Sigmoid colon (tissue), 7 donors: Measurements from ENCODE around the gene NDUFAF3. TPM values are rescaled to one million over a fixed set of nuclear protein-coding genes. Genes with fewer than 3 reads are reported as not detected.

Experiments
- DNase-seq: peaks from one replicate; pipeline ENCODE4 v3.0.0-alpha.2; 2019
- H3K27ac ChIP-seq, 4 donors: fragments of 200-600 bp; sonication (generic); one replicate each; pipeline ENCODE4 v1.5.1; 2016 to 2019; ENCODE audit warnings: mild to moderate bottlenecking in 1 of 4
- H3K27me3 ChIP-seq, 3 donors: fragments of 200-600 bp; sonication (generic); one replicate each; pipeline ENCODE4 v1.5.1; 2019; ENCODE audit warnings: mild to moderate bottlenecking in 1 of 3
- H3K36me3 ChIP-seq, 4 donors: fragments of 200-600 bp; sonication (generic); one replicate each; pipeline ENCODE4 v1.5.1; 2016 to 2019
- H3K4me1 ChIP-seq, 4 donors: fragments of 200-600 bp; sonication (generic); one replicate each; pipeline ENCODE4 v1.5.1; 2017 to 2019
- H3K4me3 ChIP-seq, 4 donors: fragments of 200-600 bp; sonication (generic); one replicate each; pipeline ENCODE4 v1.5.1; 2017 to 2019; ENCODE audit warnings: mild to moderate bottlenecking in 2 of 4, moderate library complexity in 1 of 4
- H3K9me3 ChIP-seq, 4 donors: fragments of 200-600 bp in 3 of 4; sonication (generic) in 3 of 4; one replicate each; pipeline versions ENCODE4 v1.5.1 to v1.6.1; 2013 to 2019
- EP300 ChIP-seq, 4 donors: sonication (generic); formaldehyde crosslinking; IDR thresholded peaks; one replicate each; pipeline ENCODE4 v1.6.1; 2017; ENCODE audit warnings: antibody characterized with exemption in 4 of 4
- POLR2A ChIP-seq, 2 donors: fragments of 450-650 bp; IDR thresholded peaks; one replicate each; pipeline ENCODE4 v1.6.1; 2016; ENCODE audit warnings: antibody characterized with exemption in 2 of 2, mild to moderate bottlenecking in 2 of 2, moderate library complexity in 2 of 2
- POLR2AphosphoS5 ChIP-seq, 4 donors: sonication (generic); formaldehyde crosslinking; IDR thresholded peaks; one replicate each; pipeline ENCODE4 v1.6.1; 2017; ENCODE audit warnings: antibody characterized with exemption in 4 of 4
- WGBS, 2 donors: extraction: QIAGEN DNeasy Blood & Tissue Kit; methylation state at CpG; one replicate each; pipeline ENCODE4 v1.1.7; 2013; 5-methylcytosine and 5-hydroxymethylcytosine counted together
- intact Hi-C: fragments of 100-400 bp; cut with DNase I; formaldehyde crosslinking; loops from one replicate; pipeline ENCODE4 v1.15.1; 2023
- polyA plus RNA-seq, 3 donors: library from polyadenylated mRNA; stranded (reverse); fragments of 200-250 nt; gene quantifications; one replicate each; pipeline ENCODE4 v1.2.3, GENCODE V29; 2013
- small RNA-seq, 3 donors: library from RNA; depleted of rRNA; stranded (forward); fragments of <200 nt; gene quantifications; one replicate each; pipeline ENCODE3, GENCODE V24; 2016
- total RNA-seq, 4 donors: library from RNA; depleted of rRNA; stranded (reverse); fragments of >200 nt; gene quantifications; one replicate each; pipeline ENCODE4 v1.1.0, GENCODE V29; 2016
- TF ChIP-seq, protein P1 (sequence below), 4 experiments: fragments of 450-650 bp in 3 of 4; fragments of 200-600 bp in 1 of 4; IDR thresholded peaks; one replicate each; pipeline ENCODE4 v1.5.1; 2016 to 2019; ENCODE audit warnings: antibody characterized with exemption in 4 of 4, mild to moderate bottlenecking in 3 of 4, moderate library complexity in 2 of 4
- donor health status: healthy with polysubstance abuse.
- donor health status: Bipolar disorder and iron deficiency.
- donor health status: healthy.

Gene NDUFAF3
- total and polyA plus RNA-seq, 7 donors: 62.8 to 116 (median 83.1) TPM

DNA sequence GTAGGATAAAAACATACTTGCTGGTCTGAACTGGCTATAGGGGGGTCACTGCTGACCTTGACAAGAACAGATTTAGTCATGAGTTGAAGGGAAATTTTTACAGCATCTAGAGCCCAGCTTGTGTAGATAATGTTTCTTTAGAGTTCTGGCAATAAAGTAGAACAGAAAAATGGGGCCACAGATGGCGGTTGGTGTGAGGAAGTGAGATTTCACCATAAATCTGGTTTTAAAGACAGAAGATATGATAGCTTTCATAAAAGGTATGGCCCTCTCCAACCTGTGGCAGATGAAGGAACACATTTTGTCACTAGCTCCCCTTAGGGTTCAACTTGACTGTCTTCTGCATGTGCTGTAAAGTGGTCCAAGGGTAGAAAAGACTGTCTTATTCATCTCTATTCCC lies 31.6 kb downstream of the NDUFAF3 start:
- H3K9me3 ChIP-seq: no peaks in the 10 kb centered on the region
- H3K27ac ChIP-seq: no peak overlapping the region
- peaks cover 0 to 9% (median 0%) of the 10 kb centered on the region in 4 donors for H3K4me1 ChIP-seq
- no peak for DNase-seq
- TF ChIP-seq EP300 (IDR thresholded peaks at IDR 0.05): no peak
- TF ChIP-seq POLR2AphosphoS5 (IDR thresholded peaks at IDR 0.05): no peak
- TF ChIP-seq POLR2A (IDR thresholded peaks at IDR 0.05): no peak
- TF ChIP-seq, protein P1, sequence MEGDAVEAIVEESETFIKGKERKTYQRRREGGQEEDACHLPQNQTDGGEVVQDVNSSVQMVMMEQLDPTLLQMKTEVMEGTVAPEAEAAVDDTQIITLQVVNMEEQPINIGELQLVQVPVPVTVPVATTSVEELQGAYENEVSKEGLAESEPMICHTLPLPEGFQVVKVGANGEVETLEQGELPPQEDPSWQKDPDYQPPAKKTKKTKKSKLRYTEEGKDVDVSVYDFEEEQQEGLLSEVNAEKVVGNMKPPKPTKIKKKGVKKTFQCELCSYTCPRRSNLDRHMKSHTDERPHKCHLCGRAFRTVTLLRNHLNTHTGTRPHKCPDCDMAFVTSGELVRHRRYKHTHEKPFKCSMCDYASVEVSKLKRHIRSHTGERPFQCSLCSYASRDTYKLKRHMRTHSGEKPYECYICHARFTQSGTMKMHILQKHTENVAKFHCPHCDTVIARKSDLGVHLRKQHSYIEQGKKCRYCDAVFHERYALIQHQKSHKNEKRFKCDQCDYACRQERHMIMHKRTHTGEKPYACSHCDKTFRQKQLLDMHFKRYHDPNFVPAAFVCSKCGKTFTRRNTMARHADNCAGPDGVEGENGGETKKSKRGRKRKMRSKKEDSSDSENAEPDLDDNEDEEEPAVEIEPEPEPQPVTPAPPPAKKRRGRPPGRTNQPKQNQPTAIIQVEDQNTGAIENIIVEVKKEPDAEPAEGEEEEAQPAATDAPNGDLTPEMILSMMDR (IDR thresholded peaks at IDR 0.05): no peak
- 84 to 87% methylated on average over 1 of the region's 1 CpG for WGBS, 2 donors
- peaks cover 28 to 82% (median 37%) of the 10 kb centered on the region in 4 donors for H3K36me3 ChIP-seq
- H3K4me3 ChIP-seq: no peak overlapping the region
- no peaks in the 10 kb centered on the region for H3K27me3 ChIP-seq
- intact Hi-C loops: no loop called here

DNA sequence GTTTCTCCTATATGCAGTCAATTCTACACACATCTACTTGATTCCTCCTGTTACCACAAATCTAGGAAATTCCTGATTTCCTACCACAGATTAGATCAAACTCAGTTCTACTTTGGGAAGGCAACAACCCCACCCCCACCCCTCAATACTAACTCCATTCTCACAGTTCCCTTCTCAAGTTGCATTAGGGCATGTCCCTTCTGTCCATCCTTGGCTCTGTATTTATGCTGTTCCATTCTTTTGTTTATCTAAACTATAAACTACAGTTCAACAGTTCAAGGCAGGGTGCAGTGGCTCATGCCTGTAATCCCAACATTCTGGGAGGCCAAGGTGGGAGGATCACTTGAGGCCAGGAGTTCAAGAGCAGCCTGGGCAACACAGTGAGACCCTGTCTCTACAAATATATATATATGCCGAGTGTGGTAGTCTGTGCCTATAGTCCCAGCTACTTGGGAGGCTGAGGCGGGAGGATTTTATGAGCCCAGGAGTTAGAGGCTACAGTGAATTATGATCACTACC lies 32.5 kb downstream of the NDUFAF3 start:
- Histone ChIP-seq H3K4me1 (peaks cover 0 to 9% (median 0%) of the 10 kb centered on the region in 4 donors), H3K27ac (no peak overlapping the region), H3K4me3 (no peak overlapping the region), H3K36me3 (peaks cover 28 to 82% (median 37%) of the 10 kb centered on the region in 4 donors), H3K9me3 (no peaks in the 10 kb centered on the region), H3K27me3 (no peaks in the 10 kb centered on the region)
- DNase-seq: no peak
- 95 to 98% methylated on average over 2 of the region's 2 CpGs for WGBS, 2 donors
- no peak for TF ChIP-seq POLR2AphosphoS5 (IDR thresholded peaks at IDR 0.05)
- TF ChIP-seq, protein P1 (IDR thresholded peaks at IDR 0.05): no peak
- TF ChIP-seq EP300 (IDR thresholded peaks at IDR 0.05): no peak
- no peak for TF ChIP-seq POLR2A (IDR thresholded peaks at IDR 0.05)
- intact Hi-C loops: no loop called here

DNA sequence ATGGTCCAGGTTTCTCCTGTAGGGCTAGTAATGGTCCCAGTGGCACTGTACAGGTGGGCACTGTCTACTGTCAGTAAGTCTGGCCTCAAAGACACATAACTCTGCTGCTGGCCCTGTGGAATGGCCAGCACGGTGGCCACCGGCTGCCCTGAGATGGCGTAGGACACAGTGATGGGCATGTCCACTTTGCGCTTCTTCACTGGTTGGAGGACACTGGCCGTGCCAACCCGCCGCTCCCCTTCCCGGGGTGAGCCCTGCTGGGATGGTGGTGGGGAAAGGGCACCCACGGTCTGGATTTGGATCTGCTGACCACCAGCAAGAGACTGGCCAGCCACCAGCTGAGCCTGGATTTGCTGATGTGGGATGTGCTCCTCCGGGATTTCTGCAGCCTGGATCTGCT lies 35.3 kb downstream of the NDUFAF3 start:
- 97% methylated on average over 10 of the region's 10 CpGs for WGBS, 2 donors
- DNase-seq: no peak
- TF ChIP-seq POLR2AphosphoS5 (IDR thresholded peaks at IDR 0.05): no peak
- no peak for TF ChIP-seq EP300 (IDR thresholded peaks at IDR 0.05)
- TF ChIP-seq, protein P1 (IDR thresholded peaks at IDR 0.05): no peak
- no peak for TF ChIP-seq POLR2A (IDR thresholded peaks at IDR 0.05)
- intact Hi-C loops: no loop called here
- H3K4me3 ChIP-seq: no peak overlapping the region
- H3K4me1 ChIP-seq: peaks cover 0 to 9% (median 0%) of the 10 kb centered on the region in 4 donors
- H3K36me3 ChIP-seq: peaks cover 28 to 82% (median 37%) of the 10 kb centered on the region in 4 donors
- H3K27ac ChIP-seq: no peak overlapping the region
- no peaks in the 10 kb centered on the region for H3K9me3 ChIP-seq
- no peaks in the 10 kb centered on the region for H3K27me3 ChIP-seq

DNA sequence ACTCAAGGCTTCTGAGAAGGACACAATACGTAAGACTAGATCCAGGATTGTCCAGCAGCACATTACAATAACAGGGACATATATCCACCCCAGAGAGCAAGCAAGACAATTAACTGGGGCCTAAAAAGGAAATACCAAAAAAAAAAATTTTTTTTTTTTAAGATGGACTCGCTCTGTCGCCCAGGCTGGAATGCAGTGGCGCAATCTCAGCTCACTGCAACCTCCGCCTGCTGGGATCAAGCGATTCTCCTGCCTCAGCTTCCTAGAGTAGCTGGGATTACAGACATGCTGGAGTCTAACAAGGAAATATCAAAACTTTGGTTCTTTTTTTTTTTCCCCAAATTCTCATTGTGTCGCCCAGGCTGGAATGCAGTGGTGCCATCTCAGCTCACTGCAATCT lies 36.1 kb downstream of the NDUFAF3 start:
- Histone ChIP-seq H3K9me3 (no peaks in the 10 kb centered on the region), H3K36me3 (peaks cover 28 to 82% (median 34%) of the 10 kb centered on the region in 4 donors), H3K4me3 (no peak overlapping the region), H3K27ac (no peak overlapping the region), H3K4me1 (peaks cover 0 to 9% (median 0%) of the 10 kb centered on the region in 4 donors), H3K27me3 (no peaks in the 10 kb centered on the region)
- no peak for TF ChIP-seq POLR2A (IDR thresholded peaks at IDR 0.05)
- TF ChIP-seq, protein P1 (IDR thresholded peaks at IDR 0.05): no peak
- no peak for TF ChIP-seq POLR2AphosphoS5 (IDR thresholded peaks at IDR 0.05)
- no peak for TF ChIP-seq EP300 (IDR thresholded peaks at IDR 0.05)
- DNase-seq: no peak
- 93 to 97% methylated on average over 7 of the region's 7 CpGs for WGBS, 2 donors
- intact Hi-C loops: no loop called here

Small RNA genes lying within 50 kb of the gene (small RNA-seq; reads per million reads assigned to genes)
- gene MIR191 (2,947 to 5,534 (median 4,152) reads per million in 3 donors), gene MIR425 (9.5 to 24.4 (median 11.7) reads per million in 3 donors)

Other genes with a start within 250 kb of the NDUFAF3 start
- 10 to 100 TPM; 23.9 to 64.5 (median 26.7) TPM for gene PRKAR2A, start 174.2 kb upstream of the NDUFAF3 start, total RNA-seq
- gene PRKAR2A, start 174.2 kb upstream of the NDUFAF3 start, polyA plus RNA-seq: 10 to 100 TPM in 2 of 3 donors, 1 to 10 TPM in 1; 9.6 to 19.1 (median 15.3) TPM
- 10 to 100 TPM; 18.2 to 29.1 (median 20.8) TPM for gene SLC25A20, start 123.2 kb upstream of the NDUFAF3 start, total RNA-seq
- gene SLC25A20, start 123.2 kb upstream of the NDUFAF3 start, polyA plus RNA-seq: 10 to 100 TPM; 30.6 to 65.2 (median 39.7) TPM
- gene ARIH2, start 103.3 kb upstream of the NDUFAF3 start, total RNA-seq: 100 to 1,000 TPM in 3 of 4 donors, 10 to 100 TPM in 1; 94.9 to 165 (median 116) TPM
- 10 to 100 TPM; 33.0 to 53.7 (median 45.1) TPM for gene ARIH2, start 103.3 kb upstream of the NDUFAF3 start, polyA plus RNA-seq
- gene P4HTM, start 31.9 kb upstream of the NDUFAF3 start, total RNA-seq: 10 to 100 TPM; 30.9 to 41.3 (median 33.4) TPM
- gene P4HTM, start 31.9 kb upstream of the NDUFAF3 start, polyA plus RNA-seq: 10 to 100 TPM in 1 of 3 donors, 1 to 10 TPM in 2; 5.4 to 28.9 (median 5.5) TPM
- 100 to 1,000 TPM in 1 of 4 donors, 10 to 100 TPM in 3; 71.3 to 122 (median 93.5) TPM for gene WDR6, start 14.7 kb upstream of the NDUFAF3 start, total RNA-seq
- gene WDR6, start 14.7 kb upstream of the NDUFAF3 start, polyA plus RNA-seq: 100 to 1,000 TPM in 1 of 3 donors, 10 to 100 TPM in 2; 21.0 to 124 (median 27.6) TPM
- 10 to 100 TPM; 11.8 to 35.5 (median 19.5) TPM for gene DALRD3, start 3.5 kb upstream of the NDUFAF3 start, total RNA-seq
- gene DALRD3, start 3.5 kb upstream of the NDUFAF3 start, polyA plus RNA-seq: 10 to 100 TPM; 14.3 to 26.3 (median 19.8) TPM
- gene IMPDH2, start 7.3 kb downstream of the NDUFAF3 start, total RNA-seq: 100 to 1,000 TPM in 2 of 4 donors, 10 to 100 TPM in 2; 91.1 to 126 (median 109) TPM
- 100 to 1,000 TPM in 1 of 3 donors, 10 to 100 TPM in 2; 55.0 to 187 (median 93.1) TPM for gene IMPDH2, start 7.3 kb downstream of the NDUFAF3 start, polyA plus RNA-seq
- 100 to 1,000 TPM in 2 of 4 donors, 10 to 100 TPM in 2; 68.4 to 255 (median 135) TPM for gene QRICH1, start 72.0 kb downstream of the NDUFAF3 start, total RNA-seq
- gene QRICH1, start 72.0 kb downstream of the NDUFAF3 start, polyA plus RNA-seq: 10 to 100 TPM; 16.8 to 43.1 (median 18.0) TPM
- gene QARS1, start 82.6 kb downstream of the NDUFAF3 start, total RNA-seq: 100 to 1,000 TPM; 158 to 262 (median 202) TPM
- 100 to 1,000 TPM; 243 to 363 (median 245) TPM for gene QARS1, start 82.6 kb downstream of the NDUFAF3 start, polyA plus RNA-seq
- gene USP19, start 98.7 kb downstream of the NDUFAF3 start, total RNA-seq: 10 to 100 TPM; 48.2 to 98.4 (median 55.7) TPM
- 10 to 100 TPM; 22.2 to 33.8 (median 27.3) TPM for gene USP19, start 98.7 kb downstream of the NDUFAF3 start, polyA plus RNA-seq
- 100 to 1,000 TPM; 252 to 612 (median 330) TPM for gene LAMB2, start 110.9 kb downstream of the NDUFAF3 start, total RNA-seq
- gene LAMB2, start 110.9 kb downstream of the NDUFAF3 start, polyA plus RNA-seq: 10 to 100 TPM; 10.2 to 85.0 (median 26.6) TPM
- gene CCDC71, start 144.2 kb downstream of the NDUFAF3 start, total RNA-seq: 10 to 100 TPM; 12.5 to 27.3 (median 16.4) TPM
- gene CCDC71, start 144.2 kb downstream of the NDUFAF3 start, polyA plus RNA-seq: 10 to 100 TPM; 13.4 to 23.0 (median 15.6) TPM
- gene KLHDC8B, start 149.5 kb downstream of the NDUFAF3 start, total RNA-seq: 100 to 1,000 TPM in 2 of 4 donors, 10 to 100 TPM in 2; 95.3 to 134 (median 98.0) TPM
- 10 to 100 TPM; 11.3 to 27.6 (median 16.1) TPM for gene KLHDC8B, start 149.5 kb downstream of the NDUFAF3 start, polyA plus RNA-seq